ENCODE data around the gene RNF157. TPM values are rescaled to one million over a fixed set of nuclear protein-coding genes. Genes with fewer than 3 reads are reported as not detected.

The RNF157 gene
- total RNA-seq, 1 experiment from 2014 or later: 11.2 TPM

- no peaks in the 10 kb centered on the region for H3K36me3 Mint-ChIP-seq
- ATAC-seq: no peak
- no peak overlapping the region for H3K27ac Mint-ChIP-seq
Measured at GRCh38 chr17:76281573-76282371, 41.5 kb upstream of the RNF157 start.

GRCh38 chr17:76280650-76281049 is 40.4 kb upstream of the RNF157 start:
- ChIA-PET CTCF (interaction anchor here (1.1 to 4.9 kb wide), 19 partner anchors 12 to 302 kb away, joined by 3 to 120 read pairs (median 19); partner anchors contain the start of genes ACOX1, CDK3, EXOC7 and TEN1), POLR2A (no interaction called here)
- H3K27me3 Mint-ChIP-seq (ENCODE audit: low read depth): no peaks in the 10 kb centered on the region
- H3K36me3 Mint-ChIP-seq: no peaks in the 10 kb centered on the region
- H3K9me3 Mint-ChIP-seq: no peaks in the 10 kb centered on the region
- no peaks in the 10 kb centered on the region for H3K4me1 Mint-ChIP-seq
- ATAC-seq (no peak), DNase-seq (ENCODE audit: low spot score) (no peak)
- TF ChIP-seq CBFB (CRISPR knock-in tag; IDR thresholded peaks at IDR 0.05; ENCODE audit: low read depth) (no peak), FOXK1 (CRISPR knock-in tag; IDR thresholded peaks at IDR 0.05) (no peak), ZNF317 (CRISPR knock-in tag; IDR thresholded peaks at IDR 0.05; ENCODE audit: borderline replicate concordance, low read depth) (no peak), MYBL2 (CRISPR knock-in tag; IDR thresholded peaks at IDR 0.05) (no peak), ZMAT4 (CRISPR knock-in tag; IDR thresholded peaks at IDR 0.05) (no peak), ATF1 (CRISPR knock-in tag; IDR thresholded peaks at IDR 0.05) (no peak), ZSCAN18 (CRISPR knock-in tag; IDR thresholded peaks at IDR 0.05) (no peak), ATF6 (CRISPR knock-in tag; IDR thresholded peaks at IDR 0.05) (no peak), ZNF232 (CRISPR knock-in tag; IDR thresholded peaks at IDR 0.05) (no peak), ESRRA (CRISPR knock-in tag; IDR thresholded peaks at IDR 0.05; ENCODE audit: borderline replicate concordance) (no peak)
- H3K4me3 Mint-ChIP-seq: no peak overlapping the region
- H3K27ac Mint-ChIP-seq: no peak overlapping the region

More at GRCh38 chr17:76281573-76282371, 41.5 kb upstream of the RNF157 start:
- no peaks in the 10 kb centered on the region for H3K9me3 Mint-ChIP-seq
- no peak overlapping the region for H3K4me3 Mint-ChIP-seq
- no peaks in the 10 kb centered on the region for H3K4me1 Mint-ChIP-seq
- no peak for DNase-seq (ENCODE audit: low spot score)
- no peaks in the 10 kb centered on the region for H3K27me3 Mint-ChIP-seq (ENCODE audit: low read depth)
- CTCF ChIA-PET: interaction anchor here (0.6 to 4.9 kb wide), 9 partner anchors 13 to 267 kb away, joined by 3 to 120 read pairs (median 21); partner anchors contain the start of gene UBALD2
- POLR2A ChIA-PET: interaction anchor here (0.6 kb wide), 1 partner anchor 141 kb away, joined by 3 read pairs; the partner anchor contains the start of gene FOXJ1
- TF ChIP-seq ZNF219 (CRISPR knock-in tag; IDR thresholded peaks at IDR 0.05; ENCODE audit: borderline replicate concordance): no peak
- no peak for TF ChIP-seq GABPB1 (CRISPR knock-in tag; IDR thresholded peaks at IDR 0.05)
- TF ChIP-seq TP53 (CRISPR knock-in tag; IDR thresholded peaks at IDR 0.05): no peak
- no peak for TF ChIP-seq NR2C2 (CRISPR knock-in tag; IDR thresholded peaks at IDR 0.05)
- TF ChIP-seq ZNF425 (CRISPR knock-in tag; conservative IDR thresholded peaks at IDR 0.05): no peak
- TF ChIP-seq SMAD4 (CRISPR knock-in tag; IDR thresholded peaks at IDR 0.05): no peak
- TF ChIP-seq ZMAT4 (CRISPR knock-in tag; IDR thresholded peaks at IDR 0.05): no peak
- no peak for TF ChIP-seq ZNF232 (CRISPR knock-in tag; IDR thresholded peaks at IDR 0.05)
- no peak for TF ChIP-seq CBFB (CRISPR knock-in tag; IDR thresholded peaks at IDR 0.05; ENCODE audit: low read depth)
- no peak for TF ChIP-seq ELF4 (CRISPR knock-in tag; IDR thresholded peaks at IDR 0.05; ENCODE audit: low read depth)
- no peak for TF ChIP-seq GTF2I (CRISPR knock-in tag; conservative IDR thresholded peaks at IDR 0.05)
- TF ChIP-seq CREM (CRISPR knock-in tag; IDR thresholded peaks at IDR 0.05): no peak
- TF ChIP-seq FOXP1 (CRISPR knock-in tag; IDR thresholded peaks at IDR 0.05; ENCODE audit: borderline replicate concordance): no peak
- TF ChIP-seq HMGA2 (CRISPR knock-in tag; IDR thresholded peaks at IDR 0.05): no peak
- no peak for TF ChIP-seq NR1H2 (CRISPR knock-in tag; IDR thresholded peaks at IDR 0.05)
